DMS153 treated with DMSO at 0.1 percent for 48 hours (cell line): ENCODE results near the gene ADSS2.
"Not testable (repeated sequence)": the region's sequence is repeated elsewhere in the genome, so short reads cannot be mapped to it uniquely, and the experiment has no call there.

Experiments
- DNase-seq: peaks from one replicate; lab custom pipeline; 2025; ENCODE audit not compliant: unreplicated experiment; lab: John Stamatoyannopoulos, UW

The ADSS2 gene

GRCh38 chr1:244400974-244401373 lies 50.7 kb downstream of the ADSS2 start:
- no peak for DNase-seq

GRCh38 chr1:244397131-244397530 lies 54.6 kb downstream of the ADSS2 start:
- no peak for DNase-seq

- DNase-seq = no peak
Measured at GRCh38 chr1:244395965-244396364, 55.7 kb downstream of the ADSS2 start.

- DNase-seq = no peak
Measured at GRCh38 chr1:244394826-244395765, 56.6 kb downstream of the ADSS2 start.

GRCh38 chr1:244394346-244394745 lies 57.4 kb downstream of the ADSS2 start:
- no peak for DNase-seq

- DNase-seq = no peak
Measured at GRCh38 chr1:244393604-244394176, 58.0 kb downstream of the ADSS2 start.

GRCh38 chr1:244391761-244392160 lies 59.9 kb downstream of the ADSS2 start:
- DNase-seq = no peak

- no peak for DNase-seq
Measured at GRCh38 chr1:244388961-244389360, 62.7 kb downstream of the ADSS2 start.

GRCh38 chr1:244387415-244387814 lies 64.3 kb downstream of the ADSS2 start:
- DNase-seq = no peak

GRCh38 chr1:244386595-244386994 lies 65.1 kb downstream of the ADSS2 start:
- no peak for DNase-seq

GRCh38 chr1:244384066-244384465 lies 67.6 kb downstream of the ADSS2 start:
- DNase-seq = no peak

GRCh38 chr1:244383278-244383884 lies 68.3 kb downstream of the ADSS2 start:
- DNase-seq = no peak

- no peak for DNase-seq
Measured at GRCh38 chr1:244381878-244382565, 69.7 kb downstream of the ADSS2 start.

- no peak for DNase-seq
Measured at GRCh38 chr1:244376126-244376525, 75.6 kb downstream of the ADSS2 start.

GRCh38 chr1:244375051-244375450 lies 76.7 kb downstream of the ADSS2 start:
- no peak for DNase-seq

GRCh38 chr1:244374484-244374883 lies 77.2 kb downstream of the ADSS2 start:
- not testable (repeated sequence) for DNase-seq

- DNase-seq = no peak
Measured at GRCh38 chr1:244371242-244372141, 80.2 kb downstream of the ADSS2 start.

- no peak for DNase-seq
Measured at GRCh38 chr1:244370060-244370637, 81.6 kb downstream of the ADSS2 start.

- DNase-seq = no peak
Measured at GRCh38 chr1:244369256-244370057, 82.3 kb downstream of the ADSS2 start.
